ENCODE data around the gene CSNK1D. TPM values are rescaled to one million over a fixed set of nuclear protein-coding genes. Genes with fewer than 3 reads are reported as not detected.

The CSNK1D gene
- total RNA-seq, 2 experiments from 2014 or later, result 277 to 286 TPM

DNA sequence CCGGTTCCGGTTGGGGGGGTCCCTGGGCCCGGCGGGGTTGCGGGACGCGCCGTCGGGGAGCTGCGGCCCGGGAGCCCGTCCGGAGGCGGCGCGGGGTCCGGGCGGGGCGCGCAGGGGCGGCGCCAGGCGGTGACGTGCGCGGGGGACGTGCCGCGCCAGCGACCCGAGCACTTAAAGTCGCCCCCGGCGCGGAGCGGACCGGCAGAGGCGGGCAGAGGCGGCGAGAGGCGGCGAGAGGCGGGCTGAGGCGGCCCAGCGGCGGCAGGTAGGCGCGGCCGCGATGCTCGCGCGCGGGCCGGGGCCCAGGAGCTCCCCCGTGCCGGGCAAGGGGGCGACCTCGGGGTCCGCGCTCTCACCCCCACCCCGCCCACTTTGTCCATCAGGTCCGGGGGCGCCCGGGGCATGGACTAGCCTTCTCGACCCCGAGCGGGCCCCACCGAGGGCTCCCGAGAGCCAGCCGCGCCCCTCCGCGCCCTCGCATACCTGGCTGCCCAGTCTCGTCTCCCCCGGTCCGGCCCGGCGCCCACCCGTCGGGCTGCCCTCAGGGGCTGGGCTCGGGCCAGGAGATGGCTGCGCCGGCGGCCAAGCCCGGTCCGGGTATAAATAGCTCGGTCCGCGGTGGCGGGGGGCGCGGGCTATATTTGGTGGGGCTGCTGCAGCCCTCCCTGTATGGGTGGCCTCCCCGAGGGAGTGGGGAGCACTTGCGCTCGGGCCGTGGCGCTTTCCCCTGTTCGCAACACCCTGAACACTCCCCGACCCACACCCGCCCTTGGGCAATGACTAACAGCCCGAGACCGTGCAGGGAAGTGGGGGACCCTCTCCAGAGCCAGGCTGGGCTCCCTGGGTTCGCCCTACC is 44.4 kb downstream of the CSNK1D start, which contains the start of gene SLC16A3:
Gene SLC16A3 (plus strand): TSS at position 201 of the 856 bp plus-strand sequence. CDS start 6,967 bp downstream, outside the sequence.
- ChIA-PET CTCF (interaction anchor here (1.0 kb wide), 1 partner anchor 23 kb away, joined by 6 read pairs; no protein-coding TSS in a partner anchor), POLR2A (interaction anchor here (0.8 to 2.3 kb wide), 12 partner anchors 11 to 192 kb away, joined by 3 to 17 read pairs (median 3); partner anchors contain the start of gene DCXR)
- no peaks in the 10 kb centered on the region for H3K9me3 Mint-ChIP-seq
- no peaks in the 10 kb centered on the region for H3K36me3 ChIP-seq (ENCODE audit: insufficient read depth, low read length)
- H3K27me3 ChIP-seq (ENCODE audit: control insufficient read depth in 1 of 2, insufficient read depth in 2 of 2, low read length in 2 of 2), result no peaks in the 10 kb centered on the region
- peaks cover 21% of the 10 kb centered on the region for H3K4me1 Mint-ChIP-seq (ENCODE audit: low read depth)
- peak in 12 of 14 experiments; percentile 47 to 89 (median 60) for DNase-seq
- peak within 1 kb of the TSS; percentile 86 for H3K27ac Mint-ChIP-seq
- H3K4me3 ChIP-seq (ENCODE audit: low read length), result peak within 1 kb of the TSS; percentile 59
- TF ChIP-seq CTCF (IDR thresholded peaks at IDR 0.05), result no peak
- H3K27ac ChIP-seq (ENCODE audit: low read depth in 1 of 2, low read length in 2 of 2), result peak within 1 kb of the TSS; percentile 64 to 65
- H3K4me3 Mint-ChIP-seq, result peak within 1 kb of the TSS; percentile 92
- peak; percentile 45 for ATAC-seq (ENCODE audit: poor library complexity)
- H3K9me3 ChIP-seq (ENCODE audit: control insufficient read depth in 1 of 2, insufficient read depth in 1 of 2, low read length in 2 of 2), result no peaks in the 10 kb centered on the region
- H3K27me3 Mint-ChIP-seq, result no peaks in the 10 kb centered on the region
- no peaks in the 10 kb centered on the region for H3K36me3 Mint-ChIP-seq (ENCODE audit: low read depth)
- peaks cover 50% of the 10 kb centered on the region for H3K4me1 ChIP-seq (ENCODE audit: insufficient read depth, low read length)
- intact Hi-C loops (cut with DNase I, micrococcal nuclease), result no loop called here

GRCh38 chr17:82228278-82228841 is 45.1 kb downstream of the CSNK1D start:
- Histone ChIP-seq H3K4me3 (ENCODE audit: low read length) (peak overlapping the region; percentile 59), H3K36me3 (ENCODE audit: insufficient read depth, low read length) (no peaks in the 10 kb centered on the region), H3K9me3 (ENCODE audit: control insufficient read depth in 1 of 2, insufficient read depth in 1 of 2, low read length in 2 of 2) (no peaks in the 10 kb centered on the region), H3K4me1 (ENCODE audit: insufficient read depth, low read length) (peaks cover 50% of the 10 kb centered on the region), H3K27ac (ENCODE audit: low read depth in 1 of 2, low read length in 2 of 2) (peak overlapping the region; percentile 64 to 65), H3K27me3 (ENCODE audit: control insufficient read depth in 1 of 2, insufficient read depth in 2 of 2, low read length in 2 of 2) (no peaks in the 10 kb centered on the region)
- intact Hi-C loops (cut with DNase I, micrococcal nuclease), result no loop called here
- Mint-ChIP-seq H3K4me3 (peak overlapping the region; percentile 92), H3K9me3 (no peaks in the 10 kb centered on the region), H3K27me3 (no peaks in the 10 kb centered on the region), H3K4me1 (ENCODE audit: low read depth) (peaks cover 18% of the 10 kb centered on the region), H3K27ac (peak overlapping the region; percentile 86), H3K36me3 (ENCODE audit: low read depth) (no peaks in the 10 kb centered on the region)
- CTCF ChIA-PET, result interaction anchor here (1.0 kb wide), 1 partner anchor 22 kb away, joined by 6 read pairs; no protein-coding TSS in a partner anchor
- ATAC-seq (ENCODE audit: poor library complexity) (peak; percentile 62), DNase-seq (peak in 11 of 14 experiments; percentile 48 to 86 (median 64))
- no peak for TF ChIP-seq CTCF (IDR thresholded peaks at IDR 0.05)
- POLR2A ChIA-PET, result interaction anchor here (0.8 to 2.3 kb wide), 9 partner anchors 12 to 191 kb away, joined by 3 to 17 read pairs (median 3); partner anchors contain the start of gene DCXR

DNA sequence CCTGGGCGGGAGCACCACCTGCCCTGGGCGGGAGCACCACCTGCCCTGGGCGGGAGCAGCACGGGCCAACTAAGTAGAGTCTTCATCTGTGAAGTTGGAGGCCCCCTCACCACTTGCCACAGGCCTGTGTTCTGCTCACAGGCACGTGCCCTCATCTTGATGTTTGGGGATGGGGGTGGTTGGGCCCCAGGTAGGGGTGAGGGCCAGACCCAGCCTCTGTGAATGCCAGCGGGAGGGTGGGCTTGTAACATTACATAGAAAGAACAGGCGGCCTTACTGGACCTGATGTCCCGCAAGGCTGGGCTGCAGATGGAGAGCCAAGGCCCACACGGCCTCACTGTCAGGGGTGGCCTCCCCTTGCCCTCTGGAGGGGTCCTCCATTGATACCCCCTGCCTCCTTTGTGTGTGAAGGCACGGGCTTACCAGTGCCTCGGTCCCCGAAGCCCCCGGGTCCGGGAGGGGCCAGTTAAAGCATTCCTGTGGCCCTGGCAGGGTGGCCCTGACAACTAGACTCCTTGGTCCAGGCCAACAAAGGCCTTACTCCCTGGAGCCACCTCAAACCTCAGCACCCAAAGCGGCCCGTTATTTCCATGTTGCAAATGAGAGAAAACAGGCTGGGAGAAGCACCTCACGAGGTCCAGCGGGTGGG is 45.7 kb downstream of the CSNK1D start:
- TF ChIP-seq CTCF (IDR thresholded peaks at IDR 0.05), result no peak
- DNase-seq (no peak), ATAC-seq (ENCODE audit: poor library complexity) (no peak)
- Histone ChIP-seq H3K36me3 (ENCODE audit: insufficient read depth, low read length) (no peaks in the 10 kb centered on the region), H3K9me3 (ENCODE audit: control insufficient read depth in 1 of 2, insufficient read depth in 1 of 2, low read length in 2 of 2) (no peaks in the 10 kb centered on the region), H3K4me3 (ENCODE audit: low read length) (peak overlapping the region; percentile 59), H3K27ac (ENCODE audit: low read depth in 1 of 2, low read length in 2 of 2) (peak overlapping the region; percentile 64 to 65), H3K27me3 (ENCODE audit: control insufficient read depth in 1 of 2, insufficient read depth in 2 of 2, low read length in 2 of 2) (no peaks in the 10 kb centered on the region), H3K4me1 (ENCODE audit: insufficient read depth, low read length) (peaks cover 50% of the 10 kb centered on the region)
- CTCF ChIA-PET, result no interaction called here
- intact Hi-C loops (cut with DNase I, micrococcal nuclease), result no loop called here
- Mint-ChIP-seq H3K9me3 (no peaks in the 10 kb centered on the region), H3K27ac (peak overlapping the region; percentile 86), H3K4me1 (ENCODE audit: low read depth) (peaks cover 16% of the 10 kb centered on the region), H3K4me3 (peak overlapping the region; percentile 92), H3K27me3 (no peaks in the 10 kb centered on the region), H3K36me3 (ENCODE audit: low read depth) (no peaks in the 10 kb centered on the region)
- POLR2A ChIA-PET, result interaction anchor here (1.2 to 2.3 kb wide), 2 partner anchors 27 to 76 kb away, joined by 3 to 17 read pairs; no protein-coding TSS in a partner anchor
